ENCODE data around the gene NEUROG3.

The NEUROG3 gene

GRCh38 chr10:69618746-69619145 is 45.5 kb upstream of the NEUROG3 start:
- no peaks in the 10 kb centered on the region for H3K27me3 ChIP-seq (ENCODE audit: insufficient read depth, poor library complexity, severe bottlenecking)

DNA sequence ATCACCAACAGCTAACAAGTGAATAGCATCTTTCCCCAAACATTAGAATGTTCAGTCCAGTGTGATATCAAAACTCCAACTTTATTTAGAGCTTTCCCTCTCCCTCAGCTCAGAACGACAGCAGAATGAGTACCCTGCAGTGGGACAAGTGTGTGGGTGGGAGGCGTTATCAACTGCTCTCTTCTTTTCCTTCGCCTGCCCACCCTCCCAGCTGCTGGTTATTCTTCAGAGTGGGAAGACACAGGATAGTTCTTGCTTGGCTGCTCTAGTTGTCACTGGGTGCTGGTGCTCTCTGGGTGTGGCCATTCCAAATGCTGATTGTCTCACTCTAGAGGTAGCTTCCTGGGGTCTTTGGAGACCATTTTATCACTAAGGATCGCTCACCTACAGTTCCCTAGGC is 43.1 kb upstream of the NEUROG3 start:
- H3K27ac ChIP-seq (replicated peaks) = no peak overlapping the region
- H3K4me3 ChIP-seq (replicated peaks; ENCODE audit: insufficient read depth, low read length) = no peak overlapping the region
- DNase-seq (ENCODE audit: low read depth in 1 of 2, low spot score in 1 of 2) = no peak
- TF ChIP-seq, protein P1, sequence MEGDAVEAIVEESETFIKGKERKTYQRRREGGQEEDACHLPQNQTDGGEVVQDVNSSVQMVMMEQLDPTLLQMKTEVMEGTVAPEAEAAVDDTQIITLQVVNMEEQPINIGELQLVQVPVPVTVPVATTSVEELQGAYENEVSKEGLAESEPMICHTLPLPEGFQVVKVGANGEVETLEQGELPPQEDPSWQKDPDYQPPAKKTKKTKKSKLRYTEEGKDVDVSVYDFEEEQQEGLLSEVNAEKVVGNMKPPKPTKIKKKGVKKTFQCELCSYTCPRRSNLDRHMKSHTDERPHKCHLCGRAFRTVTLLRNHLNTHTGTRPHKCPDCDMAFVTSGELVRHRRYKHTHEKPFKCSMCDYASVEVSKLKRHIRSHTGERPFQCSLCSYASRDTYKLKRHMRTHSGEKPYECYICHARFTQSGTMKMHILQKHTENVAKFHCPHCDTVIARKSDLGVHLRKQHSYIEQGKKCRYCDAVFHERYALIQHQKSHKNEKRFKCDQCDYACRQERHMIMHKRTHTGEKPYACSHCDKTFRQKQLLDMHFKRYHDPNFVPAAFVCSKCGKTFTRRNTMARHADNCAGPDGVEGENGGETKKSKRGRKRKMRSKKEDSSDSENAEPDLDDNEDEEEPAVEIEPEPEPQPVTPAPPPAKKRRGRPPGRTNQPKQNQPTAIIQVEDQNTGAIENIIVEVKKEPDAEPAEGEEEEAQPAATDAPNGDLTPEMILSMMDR (IDR thresholded peaks at IDR 0.05; ENCODE audit: insufficient read depth, low read length) = no peak
- TF ChIP-seq POLR2AphosphoS5 (IDR thresholded peaks at IDR 0.05; ENCODE audit: low read depth) = no peak
- TF ChIP-seq SPI1 (IDR thresholded peaks at IDR 0.05; ENCODE audit: borderline replicate concordance, low read depth) = no peak
- no peak for TF ChIP-seq REST (IDR thresholded peaks at IDR 0.05; ENCODE audit: insufficient replicate concordance, low read depth)
- no peak for TF ChIP-seq GABPA (IDR thresholded peaks at IDR 0.05; ENCODE audit: low read depth)
- no peaks in the 10 kb centered on the region for H3K27me3 ChIP-seq (ENCODE audit: insufficient read depth, poor library complexity, severe bottlenecking)

More at GRCh38 chr10:69618746-69619145, 45.5 kb upstream of the NEUROG3 start:
- H3K27ac ChIP-seq (replicated peaks) = no peak overlapping the region
- no peak for TF ChIP-seq GABPA (IDR thresholded peaks at IDR 0.05; ENCODE audit: low read depth)
- TF ChIP-seq SPI1 (IDR thresholded peaks at IDR 0.05; ENCODE audit: borderline replicate concordance, low read depth) = no peak
- TF ChIP-seq POLR2AphosphoS5 (IDR thresholded peaks at IDR 0.05; ENCODE audit: low read depth) = no peak
- no peak for TF ChIP-seq REST (IDR thresholded peaks at IDR 0.05; ENCODE audit: insufficient replicate concordance, low read depth)
- TF ChIP-seq, protein P1 (IDR thresholded peaks at IDR 0.05; ENCODE audit: insufficient read depth, low read length) = no peak
- DNase-seq (ENCODE audit: low read depth in 1 of 2, low spot score in 1 of 2) = no peak
- no peak overlapping the region for H3K4me3 ChIP-seq (replicated peaks; ENCODE audit: insufficient read depth, low read length)

DNA sequence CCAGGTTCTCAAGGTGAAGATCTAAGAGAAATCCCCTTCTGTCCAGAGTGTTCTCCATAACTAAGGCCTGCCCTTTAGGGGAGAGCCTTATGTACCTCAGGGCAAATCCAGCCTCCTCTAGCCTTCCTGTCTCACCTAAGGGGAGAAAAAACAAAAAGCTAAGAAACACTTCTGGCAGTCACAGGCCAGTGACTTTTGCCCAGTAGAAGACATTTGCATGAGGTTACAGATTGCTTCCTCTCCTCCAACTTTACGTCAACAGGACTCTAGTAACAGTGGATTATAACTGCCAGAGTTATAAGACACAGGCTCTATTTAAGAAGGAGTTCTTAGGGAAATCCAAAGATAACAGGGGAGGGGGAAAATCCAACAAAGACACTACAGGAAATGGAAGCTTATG is 40.9 kb upstream of the NEUROG3 start:
- Histone ChIP-seq H3K4me3 (replicated peaks; ENCODE audit: insufficient read depth, low read length) (no peak overlapping the region), H3K27ac (replicated peaks) (no peak overlapping the region), H3K27me3 (ENCODE audit: insufficient read depth, poor library complexity, severe bottlenecking) (no peaks in the 10 kb centered on the region)
- no peak for DNase-seq (ENCODE audit: low read depth in 1 of 2, low spot score in 1 of 2)
- TF ChIP-seq SPI1 (IDR thresholded peaks at IDR 0.05; ENCODE audit: borderline replicate concordance, low read depth) (no peak), REST (IDR thresholded peaks at IDR 0.05; ENCODE audit: insufficient replicate concordance, low read depth) (no peak), POLR2AphosphoS5 (IDR thresholded peaks at IDR 0.05; ENCODE audit: low read depth) (no peak), GABPA (IDR thresholded peaks at IDR 0.05; ENCODE audit: low read depth) (no peak)
- TF ChIP-seq, protein P1 (IDR thresholded peaks at IDR 0.05; ENCODE audit: insufficient read depth, low read length) = no peak

All from HL-60 (cell line).